Middle frontal gyrus (tissue), 1 donor: ENCODE measurements around the gene MT2A.
"Not testable (repeated sequence)": the region's sequence is repeated elsewhere in the genome, so short reads cannot be mapped to it uniquely, and the experiment has no call there.

Source experiments
- DNase-seq: peaks from one replicate; pipeline ENCODE4 v3.0.0-alpha.2; 2015; ENCODE audit warnings: low spot score; ENCODE audit errors: extremely low spot score

MT2A gene

DNA sequence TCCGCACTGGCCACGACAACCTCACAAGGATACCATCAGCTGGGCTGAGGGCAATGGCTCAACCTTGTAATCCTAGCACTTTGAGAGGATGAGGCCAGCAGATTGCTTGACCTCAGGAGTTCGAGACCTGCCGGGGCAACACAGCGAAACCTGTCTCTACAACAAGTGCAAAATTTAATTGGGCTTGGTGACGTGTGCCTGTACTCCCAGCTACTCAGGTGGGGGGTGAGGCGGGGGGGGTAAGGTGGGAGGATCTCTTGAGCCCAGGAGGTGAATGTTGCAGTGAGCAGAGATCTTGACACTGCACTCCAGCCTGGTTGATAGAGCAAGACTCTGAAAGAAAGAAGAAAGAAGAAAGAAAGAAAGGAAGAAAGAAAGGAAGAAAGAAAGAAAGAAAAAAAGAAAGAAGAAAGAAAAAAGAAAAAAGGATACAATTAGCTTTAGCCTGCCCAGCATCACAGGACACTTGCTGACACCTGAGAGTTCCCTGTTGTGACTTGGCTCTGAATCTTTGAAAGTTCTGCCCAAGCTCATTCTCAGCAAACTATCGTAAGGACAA, 12.0 kb downstream of the MT2A start:
- no peak for DNase-seq

DNA sequence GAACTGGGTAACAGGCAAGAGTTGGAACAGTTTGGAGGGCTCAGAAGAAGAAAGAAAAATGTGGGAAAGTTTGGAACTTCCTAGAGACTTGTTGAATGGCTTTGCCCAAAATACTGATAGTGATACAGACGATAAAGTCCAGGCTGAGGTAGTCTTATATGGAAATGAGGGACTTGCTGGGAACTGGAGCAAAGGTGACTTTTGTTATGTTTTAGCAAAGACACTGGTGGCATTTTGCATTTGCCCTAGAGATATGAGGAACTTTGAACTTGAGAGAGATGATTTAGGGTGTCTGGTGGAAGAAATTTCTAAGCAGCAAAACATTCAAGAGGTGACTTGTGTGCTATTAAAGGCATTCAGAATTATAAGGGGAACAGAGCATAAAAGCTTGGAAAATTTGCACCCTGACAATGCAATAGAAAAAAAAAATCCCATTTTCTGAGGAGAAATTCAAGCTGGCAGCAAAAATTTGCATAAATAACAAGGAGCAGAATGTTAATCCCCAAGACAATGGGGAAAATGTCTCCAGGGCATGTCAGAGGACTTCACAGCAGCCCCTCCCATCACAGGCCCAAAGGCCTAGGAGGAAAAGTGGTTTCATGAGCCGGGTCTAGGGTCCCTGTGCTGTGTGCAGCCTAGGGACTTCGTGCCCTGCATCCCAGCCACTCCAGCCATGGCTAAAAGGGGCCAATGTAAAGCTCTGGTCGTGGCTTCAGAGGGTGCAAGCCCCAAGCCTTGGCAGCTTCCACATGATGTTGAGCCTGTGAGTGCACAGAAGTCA, 13.5 kb downstream of the MT2A start:
- not testable (repeated sequence) for DNase-seq

DNA sequence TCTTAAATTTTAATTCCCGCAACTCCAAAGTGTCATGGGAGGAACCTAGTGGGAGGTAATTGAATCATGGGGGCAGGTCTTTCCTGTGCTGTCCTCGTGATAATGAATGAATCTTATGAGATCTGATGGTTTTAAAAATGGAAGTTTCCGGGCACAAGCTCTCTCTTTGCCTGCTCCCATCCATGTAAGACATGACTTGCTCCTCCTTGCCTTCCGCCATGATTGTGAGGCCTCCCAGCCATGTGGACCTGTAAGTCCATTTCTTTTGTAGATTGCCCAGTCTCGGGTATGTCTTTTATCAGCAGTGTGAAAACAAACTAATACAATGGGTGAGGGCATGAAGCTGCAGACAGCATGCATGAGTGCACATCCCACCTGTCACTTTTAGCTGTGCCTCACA, 14.8 kb downstream of the MT2A start:
- DNase-seq, result not testable (repeated sequence)

DNA sequence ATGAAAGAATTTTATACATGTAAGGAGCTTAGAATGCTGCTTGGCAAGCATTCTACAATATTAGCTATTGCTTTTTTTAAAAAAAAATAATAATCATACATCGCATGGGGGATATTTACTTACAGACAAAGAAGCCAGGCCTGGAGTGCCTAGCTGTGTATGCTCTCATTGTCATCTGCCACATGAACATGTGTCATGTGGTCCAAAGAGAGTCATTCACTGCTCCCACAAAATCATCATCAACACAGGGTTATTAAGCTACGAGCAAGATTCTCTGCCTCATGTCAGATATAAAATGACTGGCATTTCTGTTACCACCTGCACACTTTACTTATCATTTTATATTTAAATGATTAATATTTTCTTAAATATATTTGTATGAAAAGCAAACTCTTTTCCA, 15.3 kb downstream of the MT2A start:
- DNase-seq, result no peak

DNA sequence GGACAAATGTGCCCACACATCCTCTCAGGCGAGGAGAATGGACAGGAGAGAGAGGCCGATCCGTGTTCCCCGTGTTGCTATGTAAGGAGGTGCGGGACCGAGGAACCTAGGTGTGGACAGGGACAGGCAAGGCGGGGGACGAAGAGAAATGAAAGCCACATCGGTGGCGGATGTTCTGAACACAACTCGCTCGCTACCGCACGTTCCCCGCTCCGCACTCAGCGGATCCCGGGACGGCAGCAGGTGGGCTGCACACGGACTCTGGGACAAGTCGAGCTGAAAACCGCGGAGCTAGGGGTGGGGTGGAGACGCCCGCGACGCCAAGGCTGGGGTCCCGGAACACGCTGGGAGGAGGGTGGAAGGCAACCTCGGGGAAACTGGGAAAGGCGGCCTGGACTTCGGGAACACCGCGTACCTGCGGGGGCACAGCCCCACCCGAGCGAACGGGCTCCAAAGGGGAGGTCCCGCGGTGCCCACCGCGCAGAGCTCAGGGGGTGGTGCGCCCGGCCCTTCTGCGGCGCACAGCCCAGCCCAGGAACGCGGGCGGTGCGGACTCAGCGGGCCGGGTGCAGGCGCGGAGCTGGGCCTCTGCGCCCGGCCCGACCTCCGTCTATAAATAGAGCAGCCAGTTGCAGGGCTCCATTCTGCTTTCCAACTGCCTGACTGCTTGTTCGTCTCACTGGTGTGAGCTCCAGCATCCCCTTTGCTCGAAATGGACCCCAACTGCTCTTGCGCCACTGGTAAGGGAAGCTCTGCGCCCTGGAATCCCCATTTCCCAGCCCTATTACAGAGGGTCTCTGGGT, 17.0 kb downstream of the MT2A start, which contains the start of gene MT1E:
Gene MT1E, plus strand, starts transcription at position 642 of the 803 bp plus-strand sequence. Its CDS starts 71 bp downstream, at position 713.
- DNase-seq, result peak; percentile 41

- no peak for DNase-seq
Measured at GRCh38 chr16:56625943-56626654, 17.7 kb downstream of the MT2A start.

GRCh38 chr16:56626685-56627084, 18.3 kb downstream of the MT2A start:
- DNase-seq, result no peak

DNA sequence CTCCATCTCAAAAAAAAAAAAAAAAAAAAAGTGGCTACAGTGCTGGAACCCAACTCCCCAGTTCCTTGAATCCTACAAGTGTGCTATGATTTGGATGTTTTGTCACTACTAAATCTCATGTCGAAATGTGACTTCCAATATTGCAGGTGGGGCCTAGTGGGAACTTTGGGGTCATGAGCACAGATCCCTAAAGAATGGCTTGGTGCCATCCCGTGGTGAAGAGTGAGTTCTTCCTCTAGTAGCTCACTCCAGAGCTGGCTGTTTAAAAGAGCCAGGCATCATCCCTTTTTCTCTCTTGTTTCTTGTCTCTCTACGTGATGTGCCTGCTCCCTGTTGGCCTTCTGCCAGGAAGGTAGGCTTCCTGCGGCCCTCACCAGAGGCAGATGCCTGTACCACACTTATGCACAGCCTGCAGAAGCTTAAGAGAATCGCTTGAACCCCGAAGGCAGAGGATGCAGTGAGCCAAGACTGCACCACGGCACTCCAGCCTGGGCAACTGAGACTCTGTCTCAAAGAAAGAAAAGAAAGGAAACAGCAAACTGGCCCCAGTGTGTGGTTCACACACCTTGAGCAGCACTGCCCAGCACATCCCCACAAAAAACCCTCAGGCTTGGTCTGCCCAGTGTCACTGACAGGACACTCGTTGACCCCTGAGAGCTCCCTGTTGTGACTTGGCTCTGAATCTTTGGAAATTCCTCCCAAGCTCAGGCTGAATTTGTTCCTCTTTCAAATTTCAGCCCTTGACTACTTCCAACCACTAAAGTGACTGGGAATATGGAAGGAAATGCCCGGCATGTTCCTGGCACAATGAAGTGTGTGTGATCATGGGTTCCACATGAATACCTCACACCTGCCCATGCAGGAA, 20.3 kb downstream of the MT2A start:
- no peak for DNase-seq

GRCh38 chr16:56629531-56629930, 21.1 kb downstream of the MT2A start:
- no peak for DNase-seq

GRCh38 chr16:56630134-56630533, 21.8 kb downstream of the MT2A start:
- DNase-seq, result no peak

DNA sequence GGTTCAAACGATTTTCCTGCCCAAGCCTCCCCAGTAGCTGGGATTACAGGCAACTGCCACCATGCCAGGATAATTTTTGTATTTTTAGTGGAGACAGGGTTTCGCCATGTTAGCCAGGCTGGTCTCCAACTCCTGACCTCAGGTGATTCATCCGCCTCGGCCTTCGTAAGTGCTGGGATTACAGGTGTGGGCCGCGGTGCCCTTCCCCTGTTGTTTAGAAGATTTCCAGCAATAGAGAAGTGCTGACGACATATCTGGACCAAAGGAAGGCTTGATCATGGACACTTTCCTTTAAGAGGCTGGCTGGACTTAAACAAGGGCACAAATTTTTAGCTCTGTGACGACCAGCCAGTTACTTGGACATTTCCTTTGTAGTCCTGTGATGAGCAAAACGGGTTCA, 22.8 kb downstream of the MT2A start:
- DNase-seq, result no peak

GRCh38 chr16:56631832-56632155, 23.4 kb downstream of the MT2A start:
- DNase-seq, result no peak

- no peak for DNase-seq
Measured at GRCh38 chr16:56632156-56632847, 23.9 kb downstream of the MT2A start, which contains the start of gene MT1M. Gene MT1M, plus strand, starts transcription at chr16:56632659. Its CDS starts 73 bp downstream, at chr16:56632732.

- DNase-seq, result no peak
Measured at GRCh38 chr16:56632848-56633365, 24.5 kb downstream of the MT2A start.

DNA sequence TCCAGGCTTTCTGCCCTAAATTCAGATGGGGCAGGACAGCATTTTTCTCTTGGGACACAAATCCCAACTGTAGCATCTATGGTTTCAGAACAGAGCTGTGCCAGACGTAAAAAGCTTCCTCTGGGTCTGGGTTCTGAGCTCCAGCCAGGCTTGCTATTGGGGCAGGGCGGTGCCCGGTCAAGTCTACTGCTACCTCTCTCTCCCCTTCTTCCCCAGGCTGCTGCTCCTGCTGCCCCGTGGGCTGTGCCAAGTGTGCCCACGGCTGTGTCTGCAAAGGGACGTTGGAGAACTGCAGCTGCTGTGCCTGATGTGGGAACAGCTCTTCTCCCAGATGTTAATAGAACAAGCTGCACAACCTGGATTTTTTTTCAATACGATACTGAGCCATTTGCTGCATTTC, 25.2 kb downstream of the MT2A start:
- no peak for DNase-seq

- no peak for DNase-seq
Measured at GRCh38 chr16:56634715-56635440, 26.5 kb downstream of the MT2A start.

- no peak for DNase-seq
Measured at GRCh38 chr16:56635441-56635967, 27.1 kb downstream of the MT2A start.

GRCh38 chr16:56636616-56637413, 28.4 kb downstream of the MT2A start:
- no peak for DNase-seq
